OCI-LY1 (cell line): ENCODE data around the gene RADIL.

ENCODE experiments used
- CTCF ChIP-seq: fragments of 200-600 bp; sonication (generic), shearing (Covaris generic); IDR thresholded peaks from 2 replicates; pipeline ENCODE4 v1.5.1; 2017; ENCODE audit warnings: mild to moderate bottlenecking, antibody characterized with exemption, low read length, moderate library complexity, mixed read lengths
- EZH2 ChIP-seq: fragments of 200-600 bp; sonication (generic), shearing (Covaris generic); IDR thresholded peaks from 2 replicates; pipeline ENCODE4 v1.8.0; 2017; ENCODE audit warnings: borderline replicate concordance, mixed run types, mild to moderate bottlenecking, antibody characterized with exemption, low read length, moderate library complexity, mixed read lengths

DNA sequence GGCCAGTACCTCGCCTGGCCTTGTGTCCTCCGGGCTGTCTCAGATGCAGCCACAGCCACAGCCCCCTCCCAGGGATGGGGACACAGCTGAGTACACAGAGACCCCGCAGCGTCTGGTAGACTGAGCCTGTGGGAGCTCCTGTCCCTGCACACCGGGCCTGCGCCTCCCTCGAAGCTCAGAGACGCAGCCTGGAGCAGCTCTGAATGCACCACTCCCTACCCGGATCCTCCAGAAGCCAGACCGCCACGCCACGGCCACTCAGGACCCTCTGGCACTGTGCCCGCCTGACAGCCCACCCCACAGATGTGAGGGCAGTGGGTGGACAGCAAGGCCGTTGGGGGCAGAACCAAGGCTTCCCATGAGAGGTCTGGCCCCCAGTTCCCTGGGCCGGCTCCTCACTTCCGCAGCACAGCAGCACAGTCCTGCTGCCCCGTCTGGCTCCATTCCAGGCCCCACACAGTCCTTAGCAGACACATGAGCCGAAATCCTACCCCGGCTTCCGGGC, 62.5 kb downstream of the RADIL start:
- no peak for TF ChIP-seq CTCF
- TF ChIP-seq EZH2, result no peak
